ENCODE results near the gene SRF.

DNA sequence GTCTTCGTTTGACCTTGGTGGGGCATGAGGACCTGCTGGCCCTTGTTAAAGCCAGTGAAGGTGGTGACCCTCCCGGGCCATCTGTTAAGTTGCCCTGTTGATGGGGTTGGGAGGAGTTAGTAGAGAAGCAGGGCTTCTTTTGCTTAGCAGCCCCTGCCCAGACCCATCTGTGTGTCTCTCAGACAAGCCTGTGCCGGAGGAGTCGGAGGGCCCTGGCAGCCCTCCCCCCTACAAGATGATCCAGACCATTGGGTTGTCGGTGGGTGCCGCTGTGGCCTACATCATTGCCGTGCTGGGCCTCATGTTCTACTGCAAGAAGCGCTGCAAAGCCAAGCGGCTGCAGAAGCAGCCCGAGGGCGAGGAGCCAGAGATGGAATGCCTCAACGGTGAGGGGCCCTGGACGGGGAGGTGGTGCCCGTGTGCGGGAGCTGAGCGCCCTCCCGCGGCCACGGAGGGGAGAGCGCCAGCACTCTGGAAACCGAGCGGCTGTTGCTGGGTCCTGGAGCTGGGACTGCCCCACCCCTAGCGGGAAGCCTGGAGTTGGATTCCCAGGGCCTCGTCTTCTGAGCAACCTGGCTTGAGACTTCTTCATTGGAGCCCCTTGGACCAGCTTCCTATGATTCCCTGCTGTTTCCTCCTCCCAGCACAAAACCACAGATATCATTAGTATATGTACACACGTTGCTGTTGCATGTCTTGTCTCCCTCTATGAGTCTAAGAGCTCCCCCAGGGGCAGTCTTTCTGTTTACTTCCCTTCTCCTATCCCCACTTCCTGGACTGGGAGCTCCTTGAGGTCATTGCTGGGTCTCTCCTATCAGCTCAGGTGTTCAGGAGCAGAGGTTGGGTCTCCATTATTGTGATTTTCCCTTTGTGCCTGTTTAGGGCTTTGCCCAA is 27.6 kb upstream of the SRF start:
- TF ChIP-seq POLR2AphosphoS5 (IDR thresholded peaks at IDR 0.05) (peak; percentile 50 to 81), EP300 (IDR thresholded peaks at IDR 0.05) (no peak), POLR2A (IDR thresholded peaks at IDR 0.05; ENCODE audit: low read depth) (no peak)
- TF ChIP-seq, protein P1, sequence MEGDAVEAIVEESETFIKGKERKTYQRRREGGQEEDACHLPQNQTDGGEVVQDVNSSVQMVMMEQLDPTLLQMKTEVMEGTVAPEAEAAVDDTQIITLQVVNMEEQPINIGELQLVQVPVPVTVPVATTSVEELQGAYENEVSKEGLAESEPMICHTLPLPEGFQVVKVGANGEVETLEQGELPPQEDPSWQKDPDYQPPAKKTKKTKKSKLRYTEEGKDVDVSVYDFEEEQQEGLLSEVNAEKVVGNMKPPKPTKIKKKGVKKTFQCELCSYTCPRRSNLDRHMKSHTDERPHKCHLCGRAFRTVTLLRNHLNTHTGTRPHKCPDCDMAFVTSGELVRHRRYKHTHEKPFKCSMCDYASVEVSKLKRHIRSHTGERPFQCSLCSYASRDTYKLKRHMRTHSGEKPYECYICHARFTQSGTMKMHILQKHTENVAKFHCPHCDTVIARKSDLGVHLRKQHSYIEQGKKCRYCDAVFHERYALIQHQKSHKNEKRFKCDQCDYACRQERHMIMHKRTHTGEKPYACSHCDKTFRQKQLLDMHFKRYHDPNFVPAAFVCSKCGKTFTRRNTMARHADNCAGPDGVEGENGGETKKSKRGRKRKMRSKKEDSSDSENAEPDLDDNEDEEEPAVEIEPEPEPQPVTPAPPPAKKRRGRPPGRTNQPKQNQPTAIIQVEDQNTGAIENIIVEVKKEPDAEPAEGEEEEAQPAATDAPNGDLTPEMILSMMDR (IDR thresholded peaks at IDR 0.05), result peak; percentile 93 to 97 (median 96)
